GM19467 (cell line): Measurements from ENCODE around the gene TAX1BP1.

ENCODE experiments used
- ATAC-seq: cut with Tn5 transposase; IDR thresholded peaks from one replicate; pipeline ENCODE4 v1.9.1; 2021; ENCODE audit warnings: mild to moderate bottlenecking, moderate library complexity; ENCODE audit not compliant: unreplicated experiment

Gene TAX1BP1

GRCh38 chr7:27739909-27740448 lies at the start of gene TAX1BP1:
Gene TAX1BP1, plus strand, starts transcription at chr7:27740162. Its CDS starts 8,363 bp downstream, at chr7:27748525.
- ATAC-seq = peak; percentile 96

- no peak for ATAC-seq
Observed at GRCh38 chr7:27690649-27691048, 49.3 kb upstream of the TAX1BP1 start.

GRCh38 chr7:27693794-27694193 lies 46.2 kb upstream of the TAX1BP1 start:
- ATAC-seq = no peak

GRCh38 chr7:27695096-27695495 lies 44.9 kb upstream of the TAX1BP1 start:
- ATAC-seq = no peak

GRCh38 chr7:27697861-27698430 lies 42.0 kb upstream of the TAX1BP1 start:
- no peak for ATAC-seq

- no peak for ATAC-seq
Observed at GRCh38 chr7:27699751-27700150, 40.2 kb upstream of the TAX1BP1 start.

GRCh38 chr7:27700501-27700900 lies 39.5 kb upstream of the TAX1BP1 start:
- no peak for ATAC-seq

GRCh38 chr7:27703181-27703580 lies 36.8 kb upstream of the TAX1BP1 start:
- no peak for ATAC-seq

GRCh38 chr7:27704422-27705199 lies 35.4 kb upstream of the TAX1BP1 start:
- no peak for ATAC-seq

GRCh38 chr7:27705200-27705594 lies 34.8 kb upstream of the TAX1BP1 start:
- ATAC-seq = no peak

- no peak for ATAC-seq
Observed at GRCh38 chr7:27708485-27708884, 31.5 kb upstream of the TAX1BP1 start.

GRCh38 chr7:27709137-27710075 lies 30.6 kb upstream of the TAX1BP1 start:
- no peak for ATAC-seq

- ATAC-seq = no peak
Observed at GRCh38 chr7:27712217-27712616, 27.7 kb upstream of the TAX1BP1 start.

- no peak for ATAC-seq
Observed at GRCh38 chr7:27714831-27715444, 25.0 kb upstream of the TAX1BP1 start.

GRCh38 chr7:27723085-27723484 lies 16.9 kb upstream of the TAX1BP1 start:
- ATAC-seq = no peak

GRCh38 chr7:27727058-27727457 lies 12.9 kb upstream of the TAX1BP1 start:
- ATAC-seq = no peak

- no peak for ATAC-seq
Observed at GRCh38 chr7:27730112-27730511, 9.8 kb upstream of the TAX1BP1 start.

GRCh38 chr7:27734583-27734982 lies 5.4 kb upstream of the TAX1BP1 start:
- ATAC-seq = no peak

- ATAC-seq = no peak
Observed at GRCh38 chr7:27735165-27735564, 4.8 kb upstream of the TAX1BP1 start.

- no peak for ATAC-seq
Observed at GRCh38 chr7:27735831-27736230, 4.1 kb upstream of the TAX1BP1 start.

GRCh38 chr7:27737178-27737577 lies 2.8 kb upstream of the TAX1BP1 start:
- ATAC-seq = no peak
